Measurements from ENCODE around the gene PIEZO2. TPM values are rescaled to one million over a fixed set of nuclear protein-coding genes. Genes with fewer than 3 reads are reported as not detected.

Gene PIEZO2
- total and polyA plus RNA-seq, 2 of the 8 experiments (the other 6 are each of a cell fraction or from before 2014, with no cell fraction given) = 4.7 to 16.5 TPM

- Histone ChIP-seq H2AK5ac (ENCODE audit: low read depth, low read length) (no peak overlapping the region), H2BK20ac (ENCODE audit: low read length) (no peak overlapping the region), H4K91ac (replicated peaks; ENCODE audit: insufficient read length, low read length) (no peak overlapping the region), H3K18ac (ENCODE audit: extremely low read depth, low read length) (no peak overlapping the region), H3K9ac (replicated peaks in 1 of 4; ENCODE audit: extremely low read depth in 1 of 4, low read depth in 3 of 4, low read length in 3 of 4) (no peak overlapping the region), H3K14ac (ENCODE audit: insufficient read length) (no peak overlapping the region), H3K4me1 (replicated peaks in 1 of 4; ENCODE audit: control insufficient read depth in 3 of 4, insufficient read depth in 4 of 4, low read length in 3 of 4) (no peaks in the 10 kb centered on the region), H3K56ac (replicated peaks; ENCODE audit: insufficient read length, low read depth, low read length) (no peak overlapping the region), H2AFZ (ENCODE audit: low read length) (no peak overlapping the region), H3K27me3 (replicated peaks in 1 of 4; ENCODE audit: control insufficient read depth in 3 of 4, extremely low read depth in 1 of 4, insufficient read depth in 3 of 4, low read length in 3 of 4) (no peaks in the 10 kb centered on the region), H3K4ac (replicated peaks; ENCODE audit: insufficient read length, low read depth, low read length) (no peak overlapping the region), H2BK5ac (ENCODE audit: low read depth, low read length) (no peak overlapping the region; the same call in 1 of the 2 replicates), H3K36me3 (ENCODE audit: control insufficient read depth in 2 of 4, insufficient read depth in 4 of 4, low read length in 3 of 4) (no peaks in the 10 kb centered on the region), H2BK120ac (replicated peaks; ENCODE audit: low read depth, low read length) (no peak overlapping the region), H3K79me2 (ENCODE audit: control insufficient read depth in 1 of 2, insufficient read depth in 2 of 2, low read length in 2 of 2) (no peaks in the 10 kb centered on the region), H4K8ac (ENCODE audit: extremely low read depth, insufficient read depth, low read length) (peak overlapping the region; percentile 25; the same call in 1 of the 2 replicates), H4K20me1 (replicated peaks in 1 of 2; ENCODE audit: control insufficient read depth in 1 of 2, insufficient read depth in 2 of 2, low read length in 2 of 2) (no peaks in the 10 kb centered on the region), H3K4me2 (ENCODE audit: insufficient read depth in 1 of 2, low read depth in 2 of 2, low read length in 2 of 2) (no peak overlapping the region), H3K23ac (ENCODE audit: insufficient read length) (no peak overlapping the region), H3K23me2 (ENCODE audit: low read depth, low read length) (no peaks in the 10 kb centered on the region), H2BK12ac (ENCODE audit: low read depth, low read length) (no peak overlapping the region), H3K27ac (ENCODE audit: low read depth, low read length) (no peak overlapping the region), H3K79me1 (ENCODE audit: low read depth, low read length) (no peaks in the 10 kb centered on the region), H3K4me3 (ENCODE audit: extremely low read depth in 1 of 4, insufficient read depth in 2 of 4, low read depth in 3 of 4, low read length in 4 of 4) (no peak overlapping the region), H4K5ac (ENCODE audit: insufficient read length, low read depth, low read length) (no peak overlapping the region), H3K9me3 (ENCODE audit: insufficient read depth in 2 of 2, low read depth in 1 of 2, low read length in 1 of 2) (no peaks in the 10 kb centered on the region), H2BK15ac (ENCODE audit: low read length) (no peak overlapping the region)
- FAIRE-seq (no peak), DNase-seq (ENCODE audit: low read depth in 1 of 2, low spot score in 2 of 2) (no peak)
- ChIA-PET POLR2A (ENCODE audit: partially characterized antibody) (no interaction called here), CTCF (ENCODE audit: partially characterized antibody) (interaction anchor here (1.5 kb wide), 1 partner anchor 60 kb away, joined by 4 read pairs; no protein-coding TSS in a partner anchor)
- WGBS, 2 experiments (ENCODE audit: extremely low coverage in 1 of 2, insufficient coverage in 1 of 2, insufficient read length in 1 of 2, insufficient replicate concordance in 2 of 2, low coverage in 1 of 2, low lambda C conversion rate in 2 of 2, missing lambda C conversion rate in 1 of 2) = 94% methylated on average over 33 of the region's 67 CpGs; no CpG with 5 or more reads in 1 of the 2 experiments
- no peak for TF ChIP-seq CHD2 (IDR thresholded peaks at IDR 0.05; ENCODE audit: low read length)
- no peak for TF ChIP-seq KDM5A (IDR thresholded peaks at IDR 0.05; ENCODE audit: low read length)
- no peak for TF ChIP-seq YY1 (IDR thresholded peaks at IDR 0.05; ENCODE audit: low read depth, low read length)
- no peak for TF ChIP-seq KDM4A (IDR thresholded peaks at IDR 0.05; ENCODE audit: low read depth, low read length, severe bottlenecking)
- TF ChIP-seq ASH2L (IDR thresholded peaks at IDR 0.05; ENCODE audit: low read length) = no peak
- no peak for TF ChIP-seq USF2 (IDR thresholded peaks at IDR 0.05; ENCODE audit: low read length)
- TF ChIP-seq NANOG (IDR thresholded peaks at IDR 0.05; ENCODE audit: insufficient read depth, low read depth, low read length, poor library complexity, severe bottlenecking) = no peak
- TF ChIP-seq CBX5 (IDR thresholded peaks at IDR 0.05; ENCODE audit: low read depth, low read length) = no peak
- no peak for TF ChIP-seq EGR1 (IDR thresholded peaks at IDR 0.05; ENCODE audit: borderline replicate concordance, low read depth, low read length)
Observed at GRCh38 chr18:10726198-10727068, 422.9 kb downstream of the PIEZO2 start.
